H9 (cell line): ENCODE measurements around the gene MEGF9. TPM values are rescaled to one million over a fixed set of nuclear protein-coding genes. Genes with fewer than 3 reads are reported as not detected.

Experiments used
- DNase-seq: peaks from one replicate; pipeline ENCODE4 v3.0.0-alpha.2; 2017
- H2AFZ ChIP-seq: one replicate; pipeline ENCODE4 v1.6.1; 2013; ENCODE audit warnings: mild to moderate bottlenecking, low read length, control low read depth, moderate library complexity
- H2AK5ac ChIP-seq: 2 replicates; pipeline ENCODE4 v1.6.1; 2013; ENCODE audit warnings: low read length, control low read depth, mixed read lengths; ENCODE audit not compliant: insufficient read length
- H2BK120ac ChIP-seq: one replicate; pipeline ENCODE4 v1.6.1; 2013; ENCODE audit warnings: low read depth, mild to moderate bottlenecking, low read length, control low read depth, inconsistent platforms; ENCODE audit not compliant: poor library complexity, severe bottlenecking
- H2BK12ac ChIP-seq: 2 replicates; pipeline ENCODE4 v1.6.1; 2013; ENCODE audit warnings: low read length, control low read depth, mixed read lengths, low read depth; ENCODE audit not compliant: insufficient read length
- H2BK15ac ChIP-seq: 2 replicates; pipeline ENCODE4 v1.6.1; 2013; ENCODE audit warnings: low read depth, low read length, control low read depth
- H2BK20ac ChIP-seq: one replicate; pipeline ENCODE4 v1.6.1; 2013; ENCODE audit warnings: low read depth, mild to moderate bottlenecking, low read length, control low read depth, inconsistent platforms; ENCODE audit not compliant: poor library complexity, severe bottlenecking
- H2BK5ac ChIP-seq: 2 replicates; pipeline ENCODE4 v1.6.1; 2013; ENCODE audit warnings: low read length, control low read depth, mixed read lengths; ENCODE audit not compliant: insufficient read length
- H3K14ac ChIP-seq: 2 replicates; pipeline ENCODE4 v1.6.1; 2013; ENCODE audit warnings: low read length, control low read depth; ENCODE audit not compliant: insufficient read depth
- H3K18ac ChIP-seq: 2 replicates; pipeline ENCODE4 v1.6.1; 2013; ENCODE audit warnings: low read depth, mild to moderate bottlenecking, mixed read lengths, low read length, control low read depth; ENCODE audit not compliant: insufficient read length
- H3K23ac ChIP-seq: 2 replicates; pipeline ENCODE4 v1.6.1; 2013; ENCODE audit warnings: low read length, control low read depth, mixed read lengths, low read depth; ENCODE audit not compliant: insufficient read length
- H3K23me2 ChIP-seq: 2 replicates; pipeline ENCODE4 v1.6.1; 2013; ENCODE audit warnings: low read depth, mild to moderate bottlenecking, mixed read lengths, low read length, control low read depth; ENCODE audit not compliant: insufficient read length, poor library complexity, severe bottlenecking
- H3K27ac ChIP-seq: 2 replicates; pipeline ENCODE4 v1.5.1; 2013; ENCODE audit warnings: low read length, control low read depth, mixed read lengths, low read depth; ENCODE audit not compliant: insufficient read length
- H3K27me3 ChIP-seq: 2 replicates; pipeline ENCODE4 v1.6.1; 2013; ENCODE audit warnings: low read length, control low read depth, inconsistent platforms; ENCODE audit not compliant: insufficient read depth
- H3K4ac ChIP-seq: 2 replicates; pipeline ENCODE4 v1.6.1; 2013; ENCODE audit warnings: low read depth, mild to moderate bottlenecking, control low read depth, inconsistent platforms, low read length, moderate library complexity
- H3K4me1 ChIP-seq: 2 replicates; pipeline ENCODE4 v1.6.1; 2013; ENCODE audit warnings: low read length, control low read depth, inconsistent platforms; ENCODE audit not compliant: insufficient read depth
- H3K4me2 ChIP-seq: 2 replicates; pipeline ENCODE4 v1.6.1; 2013; ENCODE audit warnings: low read length, control low read depth, mixed read lengths; ENCODE audit not compliant: insufficient read length, insufficient read depth
- H3K56ac ChIP-seq: 2 replicates; pipeline ENCODE4 v1.6.1; 2013; ENCODE audit warnings: low read depth, mild to moderate bottlenecking, mixed read lengths, low read length, control low read depth; ENCODE audit not compliant: insufficient read length
- H3K79me1 ChIP-seq: 2 replicates; pipeline ENCODE4 v1.6.1; 2013; ENCODE audit warnings: low read depth, mild to moderate bottlenecking, moderate library complexity, low read length, control low read depth, inconsistent platforms; ENCODE audit not compliant: insufficient read depth, poor library complexity, severe bottlenecking
- H3K79me2 ChIP-seq: 2 replicates; pipeline ENCODE4 v1.6.1; 2013; ENCODE audit warnings: low read length, control low read depth, inconsistent platforms; ENCODE audit not compliant: insufficient read depth
- H3K9ac ChIP-seq: 2 replicates; pipeline ENCODE4 v1.6.1; 2013; ENCODE audit warnings: low read length, control low read depth, mixed read lengths; ENCODE audit not compliant: insufficient read length; ENCODE audit errors: extremely low read depth
- H3K9me3 ChIP-seq: one replicate; pipeline ENCODE4 v1.6.1; 2013; ENCODE audit warnings: low read depth, low read length, inconsistent platforms; ENCODE audit not compliant: control insufficient read depth
- H3T11ph ChIP-seq: one replicate; pipeline ENCODE4 v1.6.1; 2013; ENCODE audit warnings: mild to moderate bottlenecking, low read length, control low read depth, inconsistent platforms
- H4K20me1 ChIP-seq: one replicate; pipeline ENCODE4 v1.6.1; 2013; ENCODE audit not compliant: control insufficient read depth, insufficient read length, insufficient read depth
- H4K5ac ChIP-seq: 2 replicates; pipeline ENCODE4 v1.6.1; 2013; ENCODE audit warnings: low read depth, mild to moderate bottlenecking, mixed read lengths, low read length, control low read depth; ENCODE audit not compliant: insufficient read length
- H4K8ac ChIP-seq: replicated peaks from 2 replicates; pipeline ENCODE4 v1.6.1; 2013; ENCODE audit warnings: low read length, control low read depth, mixed read lengths, low read depth; ENCODE audit not compliant: insufficient read length
- H4K91ac ChIP-seq: 2 replicates; pipeline ENCODE4 v1.6.1; 2013; ENCODE audit warnings: low read depth, mild to moderate bottlenecking, moderate library complexity, mixed read lengths, low read length, control low read depth; ENCODE audit not compliant: insufficient read length
- H3K27ac Mint-ChIP-seq, 3 experiments: 2 replicates in 2 of 3; 3 replicates in 1 of 3; pipeline ENCODE4 v1.8.0; 2020 to 2021; ENCODE audit warnings: mixed read lengths in 3 of 3, mild to moderate bottlenecking in 1 of 3, moderate library complexity in 1 of 3
- H3K27me3 Mint-ChIP-seq: 2 replicates; pipeline ENCODE4 v1.8.0; 2021; ENCODE audit warnings: low read depth, mild to moderate bottlenecking, moderate library complexity, mixed read lengths
- H3K36me3 Mint-ChIP-seq, 3 experiments: 2 replicates in 2 of 3; 3 replicates in 1 of 3; pipeline ENCODE4 v1.8.0; 2020 to 2021; ENCODE audit warnings: low read depth in 3 of 3, mixed read lengths in 3 of 3; ENCODE audit not compliant: insufficient read depth in 1 of 3
- H3K4me1 Mint-ChIP-seq, 2 experiments: 2 replicates each; pipeline ENCODE4 v1.8.0; 2020; ENCODE audit warnings: mixed read lengths in 2 of 2
- H3K4me3 Mint-ChIP-seq, 2 experiments: 2 replicates in 1 of 2; 3 replicates in 1 of 2; pipeline ENCODE4 v1.8.0; 2020 to 2021; ENCODE audit warnings: mild to moderate bottlenecking in 2 of 2, mixed read lengths in 2 of 2, moderate library complexity in 1 of 2
- H3K9me3 Mint-ChIP-seq, 2 experiments: 2 replicates in 1 of 2; 3 replicates in 1 of 2; pipeline ENCODE4 v1.8.0; 2020; ENCODE audit warnings: mild to moderate bottlenecking in 2 of 2, mixed read lengths in 2 of 2, moderate library complexity in 1 of 2
- WGBS: extraction: QIAGEN DNeasy Blood & Tissue Kit; methylation state at CpG from one replicate; pipeline ENCODE4 v1.1.7; 2013; ENCODE audit warnings: missing lambda C conversion rate, low lambda C conversion rate, mixed read lengths; ENCODE audit not compliant: insufficient read length; ENCODE audit errors: extremely low coverage; 5-methylcytosine and 5-hydroxymethylcytosine counted together
- total RNA-seq: library from RNA; stranded (reverse); gene quantifications from 2 replicates; pipeline ENCODE4 v1.2.1, GENCODE V29; 2021
- TF ChIP-seq, protein P1 (sequence below): fragments of 200-600 bp; sonication (generic); conservative IDR thresholded peaks from 3 replicates; pipeline ENCODE4 v1.8.0; 2021; ENCODE audit warnings: antibody characterized with exemption, mild to moderate bottlenecking

MEGF9 gene
- total RNA-seq, 1 experiment from 2014 or later = 0.94 TPM

DNA sequence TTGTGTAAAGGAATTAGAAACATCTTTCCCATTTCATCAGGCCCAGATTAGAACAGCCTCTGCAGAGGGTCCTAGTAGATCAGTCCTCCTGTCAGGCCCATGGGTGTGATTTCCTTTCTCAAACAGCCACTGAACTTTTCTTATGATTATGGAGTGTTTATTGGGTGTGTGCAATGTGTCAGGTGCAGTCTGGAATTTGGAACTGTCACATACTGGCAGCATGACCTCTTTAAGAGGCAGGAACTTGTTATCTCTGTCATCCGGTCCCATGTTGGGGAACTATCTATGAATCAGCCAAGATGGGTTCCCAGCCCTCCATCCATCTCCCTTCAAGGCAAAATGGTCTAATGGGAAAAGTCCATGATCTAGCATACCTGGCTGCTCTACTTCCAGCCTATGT is 11.6 kb upstream of the MEGF9 start:
- Mint-ChIP-seq H3K4me3 (no peak overlapping the region), H3K9me3 (no peaks in the 10 kb centered on the region; a peak in 1 of 5 replicates), H3K27ac (no peak overlapping the region), H3K36me3 (no peaks in the 10 kb centered on the region), H3K27me3 (peaks cover 15% of the 10 kb centered on the region), H3K4me1 (peaks cover 4 to 8% of the 10 kb centered on the region in 2 experiments; a peak in 2 of 4 replicates)
- H3K14ac ChIP-seq = no peak overlapping the region
- WGBS = no CpG with 5 or more reads among the region's 1 CpG
- H4K91ac ChIP-seq = no peak overlapping the region
- no peak overlapping the region for H2BK120ac ChIP-seq
- no peaks in the 10 kb centered on the region for H3K79me2 ChIP-seq
- H3K9me3 ChIP-seq = no peaks in the 10 kb centered on the region
- DNase-seq = no peak
- no peak overlapping the region for H3K56ac ChIP-seq
- no peaks in the 10 kb centered on the region for H3K4me1 ChIP-seq
- no peak overlapping the region for H2AK5ac ChIP-seq
- H4K20me1 ChIP-seq = no peaks in the 10 kb centered on the region
- H3T11ph ChIP-seq = no peak overlapping the region
- no peaks in the 10 kb centered on the region for H3K27me3 ChIP-seq
- H4K8ac ChIP-seq = no peak overlapping the region
- no peak overlapping the region for H2BK5ac ChIP-seq
- no peak overlapping the region for H4K5ac ChIP-seq
- no peak overlapping the region for H3K4me2 ChIP-seq
- H3K4ac ChIP-seq = no peak overlapping the region
- H3K18ac ChIP-seq = no peak overlapping the region
- H2AFZ ChIP-seq = no peak overlapping the region
- H2BK20ac ChIP-seq = no peak overlapping the region
- TF ChIP-seq, protein P1, sequence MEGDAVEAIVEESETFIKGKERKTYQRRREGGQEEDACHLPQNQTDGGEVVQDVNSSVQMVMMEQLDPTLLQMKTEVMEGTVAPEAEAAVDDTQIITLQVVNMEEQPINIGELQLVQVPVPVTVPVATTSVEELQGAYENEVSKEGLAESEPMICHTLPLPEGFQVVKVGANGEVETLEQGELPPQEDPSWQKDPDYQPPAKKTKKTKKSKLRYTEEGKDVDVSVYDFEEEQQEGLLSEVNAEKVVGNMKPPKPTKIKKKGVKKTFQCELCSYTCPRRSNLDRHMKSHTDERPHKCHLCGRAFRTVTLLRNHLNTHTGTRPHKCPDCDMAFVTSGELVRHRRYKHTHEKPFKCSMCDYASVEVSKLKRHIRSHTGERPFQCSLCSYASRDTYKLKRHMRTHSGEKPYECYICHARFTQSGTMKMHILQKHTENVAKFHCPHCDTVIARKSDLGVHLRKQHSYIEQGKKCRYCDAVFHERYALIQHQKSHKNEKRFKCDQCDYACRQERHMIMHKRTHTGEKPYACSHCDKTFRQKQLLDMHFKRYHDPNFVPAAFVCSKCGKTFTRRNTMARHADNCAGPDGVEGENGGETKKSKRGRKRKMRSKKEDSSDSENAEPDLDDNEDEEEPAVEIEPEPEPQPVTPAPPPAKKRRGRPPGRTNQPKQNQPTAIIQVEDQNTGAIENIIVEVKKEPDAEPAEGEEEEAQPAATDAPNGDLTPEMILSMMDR = no peak
- no peak overlapping the region for H2BK15ac ChIP-seq
- no peak overlapping the region for H3K27ac ChIP-seq
- H3K23ac ChIP-seq = no peak overlapping the region
- no peak overlapping the region for H2BK12ac ChIP-seq
- H3K79me1 ChIP-seq = no peaks in the 10 kb centered on the region
- H3K23me2 ChIP-seq = peaks cover under 1% of the 10 kb centered on the region
- H3K9ac ChIP-seq = no peak overlapping the region
